B cell (primary cell): ENCODE data around the gene ARHGEF7. TPM values are rescaled to one million over a fixed set of nuclear protein-coding genes. Genes with fewer than 3 reads are reported as not detected.

Source experiments
- ATAC-seq: fragments of 200-7000 bp; cut with Tn5 transposase; one replicate; pipeline ENCODE4 v1.10.0; 2021; ENCODE audit warnings: low read depth, mild to moderate bottlenecking, moderate number of reproducible peaks, moderate library complexity
- CTCF ChIA-PET: fragments of 350-600 bp; sonication (Branson Sonifier 250); formaldehyde crosslinking; loops from one replicate; lab custom pipeline; 2021; ENCODE audit warnings: antibody characterized with exemption, inconsistent platforms; lab: Charles Lee
- POLR2A ChIA-PET: fragments of 350-600 bp; sonication (Branson Sonifier 250); formaldehyde crosslinking; loops from one replicate; lab custom pipeline; 2021; ENCODE audit warnings: antibody characterized with exemption; lab: Charles Lee
- DNase-seq: peaks from one replicate; pipeline ENCODE4 v3.0.0; 2013
- H2AFZ ChIP-seq: 2 replicates; pipeline ENCODE4 v1.6.1; 2012; ENCODE audit warnings: mild to moderate bottlenecking, low read depth, low read length; ENCODE audit not compliant: insufficient read depth, poor library complexity, severe bottlenecking
- H3K27ac ChIP-seq, 2 donors: 1 replicate in 1 of 2; 2 replicates in 1 of 2; pipeline ENCODE4 v1.5.1; 2012 to 2013; ENCODE audit warnings: low read length in 2 of 2, mild to moderate bottlenecking in 2 of 2, moderate library complexity in 1 of 2
- H3K27me3 ChIP-seq, 4 experiments: fragments of 200-600 bp in 1 of 4; sonication (generic) in 1 of 4; replicated peaks in 1 of 4; 1 replicate in 2 of 4; 2 replicates in 2 of 4; pipeline versions ENCODE4 v1.6.1 to v1.7.0; 2013 to 2016; ENCODE audit warnings: low read length in 3 of 4, mild to moderate bottlenecking in 2 of 4, mixed read lengths in 1 of 4, moderate library complexity in 1 of 4; ENCODE audit not compliant: insufficient read depth in 4 of 4, control insufficient read depth in 3 of 4; ENCODE audit errors: control extremely low read depth in 1 of 4
- H3K36me3 ChIP-seq, 2 experiments: replicated peaks in 1 of 2; 1 replicate in 1 of 2; 2 replicates in 1 of 2; pipeline versions ENCODE4 v1.6.1 to v1.7.1; 2013; ENCODE audit warnings: low read length in 1 of 2; ENCODE audit not compliant: insufficient read depth in 2 of 2, control insufficient read depth in 1 of 2; ENCODE audit errors: control extremely low read depth in 1 of 2, extremely low read depth in 1 of 2
- H3K4me1 ChIP-seq, 2 donors: fragments of 200-600 bp in 1 of 2; sonication (generic) in 1 of 2; 1 replicate in 1 of 2; 2 replicates in 1 of 2; pipeline versions ENCODE4 v1.5.1 to v1.6.1; 2013 to 2017; ENCODE audit warnings: low read length in 2 of 2; ENCODE audit not compliant: control insufficient read depth in 2 of 2, insufficient read depth in 2 of 2
- H3K4me2 ChIP-seq: replicated peaks from 2 replicates; pipeline ENCODE3; 2012; ENCODE audit warnings: mild to moderate bottlenecking, low read depth, low read length; ENCODE audit not compliant: poor library complexity, severe bottlenecking
- H3K4me3 ChIP-seq, 5 experiments: fragments of 200-600 bp in 1 of 5; sonication (generic) in 1 of 5; 1 replicate in 3 of 5; 2 replicates in 2 of 5; pipeline versions ENCODE4 v1.5.1 to v1.7.0; 2011 to 2016; ENCODE audit warnings: low read length in 4 of 5, mild to moderate bottlenecking in 4 of 5, low read depth in 2 of 5, control low read depth in 1 of 5, moderate library complexity in 1 of 5; ENCODE audit not compliant: insufficient read depth in 1 of 5; ENCODE audit errors: control extremely low read depth in 1 of 5, extremely low read depth in 1 of 5
- H3K79me2 ChIP-seq: fragments of 200-600 bp; sonication (generic); one replicate; pipeline ENCODE4 v1.6.0; 2016; ENCODE audit warnings: low read length; ENCODE audit not compliant: control insufficient read depth, insufficient read depth
- H3K9ac ChIP-seq: fragments of 200-600 bp; sonication (generic); 2 replicates; pipeline ENCODE4 v1.6.1; 2017; ENCODE audit warnings: mild to moderate bottlenecking, low read length, moderate library complexity
- H3K9me3 ChIP-seq, 3 donors: one replicate each; pipeline versions ENCODE4 v1.6.1 to v1.7.1; 2013; ENCODE audit warnings: low read length in 2 of 3; ENCODE audit not compliant: control insufficient read depth in 2 of 3, insufficient read depth in 1 of 3; ENCODE audit errors: control extremely low read depth in 1 of 3
- H4K20me1 ChIP-seq: 2 replicates; pipeline ENCODE4 v1.6.0; 2012; ENCODE audit warnings: mild to moderate bottlenecking, low read length; ENCODE audit not compliant: insufficient read depth, control insufficient read depth, poor library complexity, severe bottlenecking
- H3K27ac Mint-ChIP-seq: one replicate; pipeline ENCODE4 v1.8.0; 2021; ENCODE audit warnings: mixed read lengths
- H3K27me3 Mint-ChIP-seq: one replicate; pipeline ENCODE4 v1.8.0; 2021; ENCODE audit warnings: mixed read lengths
- H3K4me1 Mint-ChIP-seq: one replicate; pipeline ENCODE4 v1.8.0; 2021; ENCODE audit warnings: mixed read lengths
- H3K4me3 Mint-ChIP-seq: one replicate; pipeline ENCODE4 v1.8.0; 2021; ENCODE audit warnings: mixed read lengths
- H3K9me3 Mint-ChIP-seq: one replicate; pipeline ENCODE4 v1.8.0; 2022; ENCODE audit warnings: mixed read lengths; ENCODE audit not compliant: insufficient read depth
- CTCF ChIP-seq: fragments of 200-600 bp; IDR thresholded peaks from one replicate; pipeline ENCODE4 v1.8.0; 2022; ENCODE audit warnings: antibody characterized with exemption, mild to moderate bottlenecking
- EZH2 ChIP-seq: IDR thresholded peaks from 2 replicates; pipeline ENCODE4 v1.6.1; 2012; ENCODE audit warnings: borderline replicate concordance, low read depth, mild to moderate bottlenecking, moderate library complexity, low read length; ENCODE audit not compliant: insufficient read depth, poor library complexity, severe bottlenecking
- WGBS: methylation state at CpG from one replicate; pipeline ENCODE4 v1.1.5; 2013; ENCODE audit warnings: missing lambda C conversion rate; ENCODE audit not compliant: insufficient coverage; 5-methylcytosine and 5-hydroxymethylcytosine counted together
- intact Hi-C: fragments of 100-400 bp; cut with micrococcal nuclease; formaldehyde crosslinking; loops from one replicate; pipeline ENCODE4 v1.10.0; 2022
- polyA plus RNA-seq: library from polyadenylated mRNA; depleted of rRNA; stranded (reverse); fragments of >200 nt; gene quantifications from 2 replicates; pipeline ENCODE4 v1.2.3, GENCODE V29; 2012
- total RNA-seq, 2 donors: library from RNA; stranded (reverse); fragments of 120-200 nt in 1 of 2; gene quantifications; 1 replicate in 1 of 2; 2 replicates in 1 of 2; pipeline versions ENCODE4 v1.2.3 to v1.2.4, GENCODE V29; 2013 to 2022

ARHGEF7 gene
- total and polyA plus RNA-seq, 2 donors (not counting 1 experiment from before 2014, with no cell fraction given), result 62.3 to 125 TPM

- TF ChIP-seq CTCF, result no peak
- no peak for TF ChIP-seq EZH2
- Histone ChIP-seq H3K9me3 (peaks cover 0 to 2% (median 0%) of the 10 kb centered on the region in 3 donors), H3K9ac (no peak overlapping the region), H4K20me1 (no peaks in the 10 kb centered on the region), H3K27me3 (no peaks in the 10 kb centered on the region), H3K4me1 (no peaks in the 10 kb centered on the region), H3K27ac (no peak overlapping the region), H3K36me3 (no peaks in the 10 kb centered on the region), H3K79me2 (no peaks in the 10 kb centered on the region), H3K4me2 (no peak overlapping the region), H2AFZ (no peak overlapping the region), H3K4me3 (no peak overlapping the region)
- intact Hi-C loops, result no loop called here
- H3K4me1 Mint-ChIP-seq, result no peaks in the 10 kb centered on the region
- H3K9me3 Mint-ChIP-seq, result no peaks in the 10 kb centered on the region
- no peak overlapping the region for H3K27ac Mint-ChIP-seq
- ATAC-seq (no peak), DNase-seq (no peak)
- CTCF ChIA-PET, result no interaction called here
- no peak overlapping the region for H3K4me3 Mint-ChIP-seq
- 93% methylated on average over 19 of the region's 19 CpGs for WGBS
- POLR2A ChIA-PET, result no interaction called here
- H3K27me3 Mint-ChIP-seq, result no peaks in the 10 kb centered on the region
Measured at GRCh38 chr13:111322001-111322915, 207.1 kb downstream of the ARHGEF7 start.

- TF ChIP-seq EZH2, result no peak
- TF ChIP-seq CTCF, result no peak
- no peak overlapping the region for H3K4me3 ChIP-seq
- H2AFZ ChIP-seq, result no peak overlapping the region
- Mint-ChIP-seq H3K9me3 (no peaks in the 10 kb centered on the region), H3K27ac (no peak overlapping the region), H3K4me1 (no peaks in the 10 kb centered on the region), H3K27me3 (no peaks in the 10 kb centered on the region), H3K4me3 (no peak overlapping the region)
- ChIA-PET POLR2A (no interaction called here), CTCF (no interaction called here)
- no peaks in the 10 kb centered on the region for H4K20me1 ChIP-seq
- no peaks in the 10 kb centered on the region for H3K79me2 ChIP-seq
- no peaks in the 10 kb centered on the region for H3K27me3 ChIP-seq
- intact Hi-C loops, result no loop called here
- no peaks in the 10 kb centered on the region for H3K36me3 ChIP-seq
- H3K4me1 ChIP-seq, result no peaks in the 10 kb centered on the region
- ATAC-seq (no peak), DNase-seq (no peak)
- H3K9me3 ChIP-seq, result no peaks in the 10 kb centered on the region
- no peak overlapping the region for H3K4me2 ChIP-seq
- no peak overlapping the region for H3K9ac ChIP-seq
- H3K27ac ChIP-seq, result no peak overlapping the region
- WGBS, result 90% methylated on average over 7 of the region's 7 CpGs
Measured at GRCh38 chr13:111322916-111323331, 207.8 kb downstream of the ARHGEF7 start.
